ENCODE results near the gene RNU11. TPM values are rescaled to one million over a fixed set of nuclear protein-coding genes. Genes with fewer than 3 reads are reported as not detected.
"Not testable (repeated sequence)": the region's sequence is repeated elsewhere in the genome, so short reads cannot be mapped to it uniquely, and the experiment has no call there.

Gene RNU11
- total RNA-seq, 2 donors from 2014 or later: not detected

GRCh38 chr1:28644494-28644893 is 3.9 kb upstream of the RNU11 start:
- Mint-ChIP-seq H3K4me3 (peak overlapping the region; percentile 99), H3K36me3 (ENCODE audit: insufficient read depth in 2 of 2) (peaks cover 5 to 8% of the 10 kb centered on the region in 2 donors), H3K9me3 (no peaks in the 10 kb centered on the region), H3K27me3 (ENCODE audit: low read depth) (no peaks in the 10 kb centered on the region), H3K27ac (peak overlapping the region; percentile 98), H3K4me1 (ENCODE audit: low read depth) (peaks cover 64% of the 10 kb centered on the region)
- no peak for ATAC-seq (replicated peaks in 1 of 2)
- DNase-seq: no peak

GRCh38 chr1:28645406-28645805 is 3.0 kb upstream of the RNU11 start:
- not testable (repeated sequence) for DNase-seq; H3K9me3 Mint-ChIP-seq; H3K36me3 Mint-ChIP-seq (ENCODE audit: insufficient read depth in 2 of 2); ATAC-seq (replicated peaks in 1 of 2); H3K27ac Mint-ChIP-seq; H3K4me3 Mint-ChIP-seq; H3K27me3 Mint-ChIP-seq (ENCODE audit: low read depth)
- peaks cover 57% of the 10 kb centered on the region for H3K4me1 Mint-ChIP-seq (ENCODE audit: low read depth)

- peaks cover 51% of the 10 kb centered on the region for H3K4me1 Mint-ChIP-seq (ENCODE audit: low read depth)
- H3K27ac Mint-ChIP-seq: no peak overlapping the region
- H3K4me3 Mint-ChIP-seq: no peak overlapping the region
- no peak for ATAC-seq (replicated peaks in 1 of 2)
- no peaks in the 10 kb centered on the region for H3K9me3 Mint-ChIP-seq
- H3K27me3 Mint-ChIP-seq (ENCODE audit: low read depth): no peaks in the 10 kb centered on the region
- DNase-seq: no peak
- H3K36me3 Mint-ChIP-seq (ENCODE audit: insufficient read depth in 2 of 2): peaks cover 5 to 8% of the 10 kb centered on the region in 2 donors
Measured at GRCh38 chr1:28646040-28646439, 2.4 kb upstream of the RNU11 start.

- DNase-seq (peak; percentile 89 to 92), ATAC-seq (replicated peaks in 1 of 2) (peak; percentile 64)
- Mint-ChIP-seq H3K27me3 (ENCODE audit: low read depth) (no peaks in the 10 kb centered on the region), H3K9me3 (no peaks in the 10 kb centered on the region), H3K4me3 (peak overlapping the region; percentile 88 to 91), H3K4me1 (ENCODE audit: low read depth) (peaks cover 37% of the 10 kb centered on the region), H3K36me3 (ENCODE audit: insufficient read depth in 2 of 2) (peaks cover 0 to 2% of the 10 kb centered on the region in 2 donors), H3K27ac (peak overlapping the region; percentile 100)
Measured at GRCh38 chr1:28648008-28648473, 359 bp upstream of the RNU11 start.

GRCh38 chr1:28653063-28653462 is 4.7 kb downstream of the RNU11 start:
- not testable (repeated sequence) for ATAC-seq (replicated peaks in 1 of 2); H3K4me1 Mint-ChIP-seq (ENCODE audit: low read depth); DNase-seq; H3K27ac Mint-ChIP-seq; H3K36me3 Mint-ChIP-seq (ENCODE audit: insufficient read depth in 2 of 2); H3K27me3 Mint-ChIP-seq (ENCODE audit: low read depth); H3K9me3 Mint-ChIP-seq; H3K4me3 Mint-ChIP-seq

- ATAC-seq (replicated peaks in 1 of 2); H3K4me3 Mint-ChIP-seq; H3K9me3 Mint-ChIP-seq; DNase-seq; H3K4me1 Mint-ChIP-seq (ENCODE audit: low read depth); H3K27me3 Mint-ChIP-seq (ENCODE audit: low read depth); H3K27ac Mint-ChIP-seq; H3K36me3 Mint-ChIP-seq (ENCODE audit: insufficient read depth in 2 of 2): not testable (repeated sequence)
Measured at GRCh38 chr1:28653870-28654269, 5.5 kb downstream of the RNU11 start.

GRCh38 chr1:28655448-28656311 is 7.3 kb downstream of the RNU11 start:
- H3K27me3 Mint-ChIP-seq (ENCODE audit: low read depth); ATAC-seq (replicated peaks in 1 of 2): not testable (repeated sequence)

GRCh38 chr1:28656335-28656734 is 7.9 kb downstream of the RNU11 start:
- Mint-ChIP-seq H3K36me3 (ENCODE audit: insufficient read depth in 2 of 2) (no peaks in the 10 kb centered on the region), H3K4me3 (no peak overlapping the region), H3K27ac (no peak overlapping the region)

More at GRCh38 chr1:28655448-28656311, 7.3 kb downstream of the RNU11 start:
- H3K27ac Mint-ChIP-seq; H3K36me3 Mint-ChIP-seq (ENCODE audit: insufficient read depth in 2 of 2); H3K4me1 Mint-ChIP-seq (ENCODE audit: low read depth); DNase-seq; H3K4me3 Mint-ChIP-seq; H3K9me3 Mint-ChIP-seq: not testable (repeated sequence)

GRCh38 chr1:28663871-28664470 is 15.6 kb downstream of the RNU11 start:
- no peaks in the 10 kb centered on the region for H3K27me3 Mint-ChIP-seq (ENCODE audit: low read depth)
- peaks cover 11% of the 10 kb centered on the region for H3K4me1 Mint-ChIP-seq (ENCODE audit: low read depth)
- ATAC-seq (replicated peaks in 1 of 2) (no peak), DNase-seq (no peak)
- H3K27ac Mint-ChIP-seq: no peak overlapping the region
- no peak overlapping the region for H3K4me3 Mint-ChIP-seq
- peaks cover 0 to 4% of the 10 kb centered on the region in 2 donors for H3K36me3 Mint-ChIP-seq (ENCODE audit: insufficient read depth in 2 of 2)
- no peaks in the 10 kb centered on the region for H3K9me3 Mint-ChIP-seq

More at GRCh38 chr1:28656335-28656734, 7.9 kb downstream of the RNU11 start:
- no peaks in the 10 kb centered on the region for H3K27me3 Mint-ChIP-seq (ENCODE audit: low read depth)
- DNase-seq: no peak
- H3K4me1 Mint-ChIP-seq (ENCODE audit: low read depth): no peaks in the 10 kb centered on the region
- no peak for ATAC-seq (replicated peaks in 1 of 2)
- H3K9me3 Mint-ChIP-seq: no peaks in the 10 kb centered on the region

GRCh38 chr1:28666806-28667205 is 18.4 kb downstream of the RNU11 start:
- DNase-seq: no peak
- no peaks in the 10 kb centered on the region for H3K27me3 Mint-ChIP-seq (ENCODE audit: low read depth)
- peaks cover 20% of the 10 kb centered on the region for H3K4me1 Mint-ChIP-seq (ENCODE audit: low read depth)
- H3K9me3 Mint-ChIP-seq: no peaks in the 10 kb centered on the region
- H3K4me3 Mint-ChIP-seq: peak overlapping the region; percentile 45 to 62
- no peak for ATAC-seq (replicated peaks in 1 of 2)
- H3K27ac Mint-ChIP-seq: peak overlapping the region; percentile 73
- peaks cover 5 to 6% of the 10 kb centered on the region in 2 donors for H3K36me3 Mint-ChIP-seq (ENCODE audit: insufficient read depth in 2 of 2)

GRCh38 chr1:28668191-28668955 is 20.0 kb downstream of the RNU11 start, which contains the start of gene GMEB1:
GMEB1 (plus strand) TSS chr1:28668784; CDS start chr1:28683613, 14,829 bp downstream.
- H3K4me1 Mint-ChIP-seq (ENCODE audit: low read depth): peaks cover 20% of the 10 kb centered on the region
- no peaks in the 10 kb centered on the region for H3K9me3 Mint-ChIP-seq
- no peaks in the 10 kb centered on the region for H3K27me3 Mint-ChIP-seq (ENCODE audit: low read depth)
- H3K27ac Mint-ChIP-seq: peak within 1 kb of the TSS; percentile 99
- peaks cover 5 to 6% of the 10 kb centered on the region in 2 donors for H3K36me3 Mint-ChIP-seq (ENCODE audit: insufficient read depth in 2 of 2)
- DNase-seq: peak; percentile 90 to 92
- ATAC-seq (replicated peaks in 1 of 2): peak; percentile 80
- H3K4me3 Mint-ChIP-seq: peak within 1 kb of the TSS; percentile 98

- peaks cover 20% of the 10 kb centered on the region for H3K4me1 Mint-ChIP-seq (ENCODE audit: low read depth)
Measured at GRCh38 chr1:28668956-28669723, 20.7 kb downstream of the RNU11 start.

More at GRCh38 chr1:28668956-28669723, 20.7 kb downstream of the RNU11 start:
- ATAC-seq (replicated peaks in 1 of 2) (peak; percentile 80 to 84), DNase-seq (peak; percentile 38 to 45)
- H3K36me3 Mint-ChIP-seq (ENCODE audit: insufficient read depth in 2 of 2): peaks cover 5 to 6% of the 10 kb centered on the region in 2 donors
- H3K27me3 Mint-ChIP-seq (ENCODE audit: low read depth): no peaks in the 10 kb centered on the region
- peak overlapping the region; percentile 85 to 98 for H3K4me3 Mint-ChIP-seq
- no peaks in the 10 kb centered on the region for H3K9me3 Mint-ChIP-seq
- H3K27ac Mint-ChIP-seq: peak overlapping the region; percentile 89

Measured in activated T-cell treated with anti-CD3 and anti-CD28 coated beads, Interleukin-2, amount 50 U/mL, for 72 hours (primary cell).